ENCODE results near the gene SLC25A52.
"Not testable (repeated sequence)": the region's sequence is repeated elsewhere in the genome, so short reads cannot be mapped to it uniquely, and the experiment has no call there.

SLC25A52 gene

GRCh38 chr18:31740180-31740579, 20.5 kb downstream of the SLC25A52 start:
- no peak for FAIRE-seq
- no peak for DNase-seq (ENCODE audit: insufficient read length, low spot score)
- no peak for TF ChIP-seq CTCF (IDR thresholded peaks at IDR 0.05; ENCODE audit: insufficient read depth, missing control alignments)

- no peak for TF ChIP-seq CTCF (IDR thresholded peaks at IDR 0.05; ENCODE audit: insufficient read depth, missing control alignments)
- DNase-seq (ENCODE audit: insufficient read length, low spot score) (no peak), FAIRE-seq (no peak)
Measured at GRCh38 chr18:31739651-31740050, 21.0 kb downstream of the SLC25A52 start.

- no peak for TF ChIP-seq CTCF (IDR thresholded peaks at IDR 0.05; ENCODE audit: insufficient read depth, missing control alignments)
- FAIRE-seq (no peak), DNase-seq (ENCODE audit: insufficient read length, low spot score) (no peak)
Measured at GRCh38 chr18:31738460-31739407, 21.9 kb downstream of the SLC25A52 start.

- FAIRE-seq: no peak
- no peak for TF ChIP-seq CTCF (IDR thresholded peaks at IDR 0.05; ENCODE audit: insufficient read depth, missing control alignments)
- DNase-seq (ENCODE audit: insufficient read length, low spot score): no peak
Measured at GRCh38 chr18:31736630-31737029, 24.1 kb downstream of the SLC25A52 start.

GRCh38 chr18:31731628-31732027, 29.1 kb downstream of the SLC25A52 start:
- DNase-seq (ENCODE audit: insufficient read length, low spot score) (no peak), FAIRE-seq (no peak)
- no peak for TF ChIP-seq CTCF (IDR thresholded peaks at IDR 0.05; ENCODE audit: insufficient read depth, missing control alignments)

- not testable (repeated sequence) for FAIRE-seq; DNase-seq (ENCODE audit: insufficient read length, low spot score)
Measured at GRCh38 chr18:31729196-31729595, 31.5 kb downstream of the SLC25A52 start.

- FAIRE-seq: no peak
- DNase-seq (ENCODE audit: insufficient read length, low spot score): no peak
Measured at GRCh38 chr18:31723990-31724711, 36.5 kb downstream of the SLC25A52 start.

More at GRCh38 chr18:31723990-31724711, 36.5 kb downstream of the SLC25A52 start:
- TF ChIP-seq CTCF (IDR thresholded peaks at IDR 0.05; ENCODE audit: insufficient read depth, missing control alignments): no peak

Measured in D721Med (cell line).